Measurements from ENCODE around the gene WBP2.

- no peak for TF ChIP-seq SUZ12 (IDR thresholded peaks at IDR 0.05; ENCODE audit: extremely low read depth, insufficient read depth, insufficient read length)
- TF ChIP-seq YY1 (IDR thresholded peaks at IDR 0.05; ENCODE audit: insufficient read depth, insufficient read length): no peak
- TF ChIP-seq ZNF274 (IDR thresholded peaks at IDR 0.05; ENCODE audit: low read depth, low read length): no peak
These were observed 37.6 kb upstream of the WBP2 start for GRCh38 chr17:75892556-75893224.

Data from NT2/D1 (cell line).